GM18909 (cell line): ENCODE data around the gene SEPTIN3.

Source experiments
- ATAC-seq: cut with Tn5 transposase; IDR thresholded peaks from one replicate; pipeline ENCODE4 v1.9.1; 2021; ENCODE audit warnings: mild to moderate bottlenecking; ENCODE audit not compliant: unreplicated experiment, poor library complexity

Gene SEPTIN3

DNA sequence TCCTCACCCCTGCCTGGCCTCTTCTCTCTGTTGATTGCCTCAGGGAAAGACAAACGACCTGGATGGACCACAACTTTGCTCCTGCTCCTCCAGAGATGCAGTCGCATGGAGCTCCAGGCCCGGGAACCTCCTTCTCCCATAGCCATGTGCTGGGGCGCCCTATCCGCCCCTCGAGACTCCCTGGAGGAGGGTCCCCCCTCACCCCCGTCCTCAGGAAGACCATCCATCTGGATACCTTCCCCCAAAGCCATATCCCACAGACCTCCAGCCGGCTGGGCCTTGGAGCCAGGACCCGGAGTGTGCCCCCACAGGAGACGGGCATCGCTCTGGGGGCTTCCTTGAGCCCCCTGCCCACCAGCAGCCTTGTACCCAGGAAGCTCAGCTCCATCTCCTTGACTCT, 2.2 kb downstream of the SEPTIN3 start:
- ATAC-seq: no peak

DNA sequence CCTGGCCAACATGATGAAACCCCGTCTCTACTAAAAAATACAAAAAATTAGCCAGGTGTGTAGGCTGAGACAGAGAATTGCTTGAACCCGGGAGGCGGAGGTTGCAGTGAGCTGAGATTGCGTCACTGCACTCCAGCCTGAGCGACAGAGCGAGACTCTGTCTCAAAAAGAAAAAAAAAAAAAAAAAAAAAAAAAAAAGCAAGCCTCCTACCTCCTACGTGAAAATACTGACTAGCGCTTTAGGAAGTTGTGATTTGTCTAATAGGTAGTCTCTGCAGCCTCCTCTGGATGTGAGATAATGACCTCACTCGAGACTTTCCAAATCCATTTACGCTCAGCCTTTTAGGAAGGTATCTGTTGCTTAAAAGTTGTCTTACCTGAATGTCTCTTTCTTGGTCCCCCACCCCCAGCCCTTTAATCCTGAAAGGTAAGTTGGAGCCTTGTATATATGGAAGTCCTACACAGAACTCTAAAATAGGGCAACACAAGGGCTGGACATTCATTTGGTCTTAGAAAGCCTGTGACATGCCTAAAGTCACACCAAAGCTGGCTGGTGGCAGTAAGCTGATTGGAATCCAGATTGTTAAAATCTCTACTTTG, 5.5 kb downstream of the SEPTIN3 start:
- no peak for ATAC-seq

DNA sequence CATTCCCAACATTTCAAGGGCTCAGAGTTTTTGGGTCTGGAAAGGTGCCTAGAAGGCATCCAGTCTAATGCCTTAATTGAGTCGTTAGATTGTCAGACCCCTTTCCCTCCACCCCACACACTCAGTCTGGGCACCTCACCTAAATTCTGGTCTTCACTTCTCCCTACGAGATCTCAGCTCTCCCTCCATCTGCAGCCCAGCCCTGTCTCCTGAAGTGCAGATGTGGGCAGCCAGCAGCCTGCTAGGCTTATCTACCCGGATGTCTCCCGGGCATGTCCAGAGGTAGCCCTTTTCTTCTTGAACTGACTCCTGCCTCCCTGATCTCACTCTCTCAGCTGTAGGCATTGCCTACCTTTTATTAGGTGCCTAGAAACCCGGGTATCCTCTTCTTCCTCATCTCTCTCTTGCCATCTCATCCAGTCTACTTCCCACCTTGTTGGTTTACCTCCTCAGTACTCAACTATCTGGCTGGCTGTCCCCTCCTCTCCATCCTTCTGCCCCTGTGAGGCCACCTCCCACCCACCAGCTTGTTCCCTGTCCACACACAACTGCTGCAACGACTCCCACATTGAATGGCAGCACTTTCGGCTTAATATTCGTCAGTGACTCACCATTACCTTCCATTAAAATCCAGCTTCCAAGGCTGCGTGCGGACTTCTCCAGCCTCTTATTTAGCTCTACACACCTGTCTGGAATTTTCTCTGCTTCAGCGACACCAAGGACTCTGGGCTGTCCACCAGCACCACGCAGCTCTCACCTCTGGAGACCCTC, 6.2 kb downstream of the SEPTIN3 start:
- ATAC-seq: no peak

DNA sequence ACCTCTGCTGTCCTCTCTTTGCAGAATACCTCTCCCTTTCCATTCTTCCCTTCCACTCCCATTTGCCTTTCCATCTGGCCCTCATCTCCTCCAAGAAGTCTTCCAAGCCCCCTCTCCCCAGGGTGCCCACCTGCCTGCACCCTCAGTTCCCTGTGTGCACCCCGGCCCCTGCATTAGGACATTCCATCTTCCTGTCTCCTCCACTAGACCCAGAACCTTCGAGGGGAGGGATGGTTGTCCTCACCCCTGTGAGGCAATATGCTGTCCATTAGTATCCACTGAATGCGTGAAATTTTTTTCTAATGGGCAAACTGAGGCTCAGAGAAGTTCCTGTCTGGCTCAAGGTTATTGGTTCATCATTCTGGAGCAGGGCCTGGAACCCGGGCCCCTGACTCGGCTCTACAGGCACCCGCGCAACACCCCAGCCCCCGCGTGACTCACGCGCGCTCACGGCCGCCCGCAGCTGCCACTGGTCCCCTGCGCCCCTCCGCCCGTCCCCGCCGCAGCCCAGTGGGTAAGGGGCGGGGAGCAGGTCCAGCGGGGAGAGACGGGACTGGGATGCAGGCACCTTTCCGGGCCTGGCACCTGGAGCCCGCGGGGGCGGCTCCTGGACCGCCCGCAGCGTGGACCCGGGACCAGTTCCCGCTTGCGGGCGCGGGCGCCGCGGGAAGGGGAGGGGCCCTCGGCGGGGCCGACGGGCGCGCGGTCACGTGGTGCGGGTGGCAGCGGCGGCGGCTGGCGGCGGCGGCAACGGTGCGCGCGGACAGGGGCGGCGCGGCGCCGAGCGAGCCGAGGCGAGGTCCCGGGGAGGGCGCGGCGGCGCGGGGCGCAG, 7.0 kb downstream of the SEPTIN3 start:
- ATAC-seq: no peak

DNA sequence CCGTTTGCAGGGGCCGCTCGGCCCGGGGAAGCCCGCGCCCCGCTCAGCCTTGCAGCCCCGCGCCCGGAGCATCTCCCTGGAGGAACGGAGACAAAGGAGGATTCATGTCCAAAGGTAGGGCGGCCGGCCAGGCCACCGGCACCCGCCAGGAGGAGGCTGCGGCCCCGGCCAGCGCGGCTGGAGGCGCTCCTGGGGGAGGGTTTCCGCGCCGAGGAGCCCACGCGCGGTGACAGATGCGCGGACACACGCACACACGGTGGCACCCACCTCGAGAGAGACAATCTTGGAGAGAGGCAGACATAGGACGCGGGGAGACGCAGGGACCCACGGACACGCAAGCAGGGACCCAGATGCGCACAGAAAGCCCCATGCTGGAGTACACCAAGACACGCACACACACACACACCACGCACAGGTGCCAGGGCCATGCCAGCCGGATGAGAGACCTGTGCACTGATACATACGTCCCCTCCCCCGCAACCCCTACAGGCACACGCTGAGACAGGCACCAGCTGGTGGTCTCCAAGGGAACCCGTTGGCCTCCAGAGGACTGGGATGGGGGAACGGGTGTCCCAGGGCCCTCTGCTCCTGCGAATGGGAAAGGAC, 7.8 kb downstream of the SEPTIN3 start:
- no peak for ATAC-seq

DNA sequence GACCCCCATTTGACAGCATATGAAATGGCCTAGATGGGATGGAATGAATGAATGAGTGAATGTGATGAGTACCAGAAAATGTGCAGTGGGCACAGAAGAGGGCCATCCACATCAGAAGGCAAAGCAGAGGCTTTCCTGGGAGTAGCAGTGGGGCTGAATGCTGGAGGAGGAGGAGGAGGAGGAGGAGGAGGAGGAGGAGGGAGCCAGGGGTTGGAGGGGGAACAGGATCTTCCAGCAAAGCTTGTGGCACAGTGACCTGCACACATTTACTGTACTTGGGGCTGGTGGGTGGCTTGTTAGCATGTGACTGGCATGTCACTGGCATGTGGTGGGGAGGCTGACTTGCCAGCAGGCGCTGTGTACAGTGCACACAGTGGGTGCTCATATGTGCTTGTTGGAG, 9.5 kb downstream of the SEPTIN3 start:
- no peak for ATAC-seq

DNA sequence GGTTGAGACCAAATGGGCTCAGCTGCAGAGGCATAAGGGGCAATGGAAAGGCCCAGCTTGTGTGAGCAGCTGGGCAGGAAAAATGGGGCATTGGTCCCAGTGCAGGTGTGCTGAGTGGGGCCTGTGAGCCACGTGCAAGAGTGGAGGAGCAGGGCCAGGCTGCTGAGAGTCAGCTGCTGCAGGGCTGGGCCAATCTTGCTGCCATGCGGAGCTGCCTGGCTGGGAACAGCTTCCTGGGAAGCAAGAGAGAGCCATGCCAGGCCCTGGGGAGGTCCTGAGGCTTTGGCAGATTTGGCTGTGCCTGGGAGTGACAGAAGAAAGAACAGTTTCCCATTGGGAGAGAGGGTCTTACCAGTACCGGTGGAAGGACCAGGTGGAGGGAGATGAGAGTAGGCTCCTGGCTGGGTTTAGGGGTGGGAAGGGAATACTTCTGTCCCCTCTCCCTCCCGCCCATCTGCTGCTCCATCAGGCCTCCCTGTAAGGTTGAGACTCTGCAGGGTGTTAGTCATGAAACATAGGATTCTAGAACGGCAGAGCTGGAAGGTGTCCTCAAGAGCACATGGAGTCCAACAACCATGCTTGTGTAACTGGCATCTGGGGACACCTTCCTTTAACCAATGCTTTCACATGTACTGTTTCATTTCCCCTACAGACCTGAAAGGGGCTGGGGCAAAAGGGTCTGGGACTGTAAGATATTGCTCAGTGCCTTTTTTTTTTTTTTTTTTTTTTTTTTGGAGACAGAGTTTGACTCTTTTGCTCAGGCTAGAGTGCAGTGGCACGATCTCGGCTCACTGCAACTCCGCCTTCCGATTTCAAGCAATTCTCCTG, 10.4 kb downstream of the SEPTIN3 start:
- no peak for ATAC-seq

DNA sequence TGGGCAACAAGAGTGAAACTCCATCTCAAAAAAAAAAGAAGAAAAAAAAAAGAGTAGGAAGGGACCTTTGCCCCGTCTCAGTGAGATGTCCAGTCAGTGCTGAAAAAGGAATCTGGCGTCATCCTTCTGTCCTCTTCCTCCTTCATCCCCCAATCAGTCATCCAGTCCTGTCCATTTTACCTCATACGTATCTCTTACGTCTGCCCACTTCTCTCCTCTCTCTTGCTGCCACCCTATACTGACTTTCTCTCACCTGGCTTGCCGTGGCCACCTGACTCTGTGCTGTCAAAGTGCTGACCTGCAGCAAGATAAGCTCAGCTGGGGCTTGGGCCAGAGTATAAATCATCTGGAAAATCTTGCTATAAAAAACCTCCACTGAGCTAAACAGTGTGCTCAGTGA, 13.6 kb downstream of the SEPTIN3 start:
- ATAC-seq: no peak

DNA sequence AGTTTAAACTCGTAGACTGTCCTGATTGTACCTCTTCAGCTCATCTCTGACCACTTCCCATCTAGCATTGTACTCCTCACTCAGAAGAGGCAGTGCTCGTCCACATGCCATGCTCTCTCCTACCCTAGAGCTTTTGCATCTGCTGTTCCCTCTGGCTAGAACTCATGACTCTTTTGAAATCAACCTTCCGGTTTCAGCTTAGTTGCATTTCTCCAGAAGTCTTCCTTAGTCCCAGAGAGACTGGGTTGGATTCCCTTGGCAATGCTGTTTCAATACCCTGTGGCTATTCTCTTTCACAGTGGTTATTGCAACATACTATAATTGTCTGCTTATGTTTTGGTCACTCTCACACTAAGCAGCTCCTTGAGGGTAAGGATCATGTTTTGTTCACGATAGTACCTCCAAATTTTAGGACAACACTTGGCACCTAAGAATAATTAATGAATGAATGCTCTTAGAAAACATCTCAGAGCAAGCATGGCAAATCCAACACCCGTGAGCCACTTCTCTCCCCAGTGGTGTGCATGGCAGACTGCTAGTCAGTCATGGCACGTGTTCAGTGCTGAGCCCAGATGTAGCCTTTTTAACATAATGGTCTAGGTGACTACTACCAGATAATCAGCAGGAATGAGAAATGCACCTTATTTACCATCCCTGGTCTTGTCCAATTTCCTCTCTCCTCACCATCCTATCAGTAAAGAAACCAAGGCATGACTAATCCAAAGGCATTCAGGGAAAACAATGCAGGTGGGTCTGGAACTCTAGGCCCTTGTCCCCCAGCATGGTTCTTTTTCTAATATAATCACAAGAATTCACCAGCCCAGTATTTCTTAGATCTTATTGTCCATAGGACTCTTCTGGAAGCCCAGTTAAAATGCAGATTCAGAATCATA, 14.5 kb downstream of the SEPTIN3 start:
- no peak for ATAC-seq

DNA sequence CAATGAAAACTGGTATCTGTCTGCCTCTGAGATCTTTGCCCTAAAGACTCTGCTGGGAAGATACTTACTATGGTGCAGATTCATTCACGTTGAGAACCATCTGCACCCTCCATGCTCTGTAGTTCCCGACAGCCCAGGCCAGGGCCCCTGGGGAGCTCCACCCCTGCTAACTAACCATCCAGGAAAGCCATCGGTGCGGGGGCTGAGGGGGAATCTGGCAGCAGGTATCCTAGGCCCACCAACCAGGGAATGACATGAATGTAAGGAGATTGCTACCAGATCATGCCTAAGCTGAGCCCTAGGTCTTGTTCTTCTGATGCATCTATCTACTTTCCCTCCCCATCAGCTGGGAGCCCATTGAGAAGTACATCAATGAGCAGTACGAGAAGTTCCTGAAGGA, 18.0 kb downstream of the SEPTIN3 start:
- ATAC-seq: no peak

DNA sequence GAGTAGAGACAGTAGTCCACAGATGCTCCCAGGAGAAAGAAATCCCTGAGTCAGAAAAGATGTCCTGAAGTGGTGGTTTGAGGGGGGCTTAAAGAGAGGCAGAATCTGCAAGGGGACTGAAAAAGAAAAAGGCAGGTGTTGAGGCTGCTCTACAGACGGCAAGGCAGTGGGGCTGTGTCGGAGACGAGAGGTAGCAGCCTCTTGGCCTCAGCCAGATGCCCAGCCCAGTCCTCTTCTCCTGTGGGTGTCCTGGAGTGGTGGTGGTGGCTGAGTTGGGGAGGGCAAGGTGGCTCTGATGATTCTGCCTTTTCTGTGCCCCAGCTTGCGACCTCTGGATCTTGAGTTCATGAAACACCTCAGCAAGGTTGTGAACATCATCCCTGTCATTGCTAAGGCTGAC, 20.0 kb downstream of the SEPTIN3 start:
- ATAC-seq: no peak

DNA sequence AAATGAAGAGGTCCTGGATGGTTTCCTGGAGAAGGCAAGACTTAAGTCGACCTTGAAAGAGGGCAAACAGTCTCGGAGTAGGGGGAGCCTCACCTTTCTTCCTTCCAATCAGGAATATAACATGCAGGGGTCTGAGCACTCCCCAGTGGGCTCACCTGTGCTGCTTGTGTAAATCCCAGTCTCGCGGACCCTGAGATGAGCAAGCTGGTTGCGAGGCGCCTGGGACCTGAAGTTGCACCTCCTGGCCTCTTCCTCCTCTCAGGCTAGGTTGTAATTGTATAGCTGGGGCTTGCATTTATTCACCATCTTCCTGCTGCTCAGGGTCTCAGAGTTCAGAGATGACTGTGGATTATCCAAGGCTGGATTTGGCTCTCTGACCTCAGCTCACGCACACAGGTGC, 21.9 kb downstream of the SEPTIN3 start:
- no peak for ATAC-seq

DNA sequence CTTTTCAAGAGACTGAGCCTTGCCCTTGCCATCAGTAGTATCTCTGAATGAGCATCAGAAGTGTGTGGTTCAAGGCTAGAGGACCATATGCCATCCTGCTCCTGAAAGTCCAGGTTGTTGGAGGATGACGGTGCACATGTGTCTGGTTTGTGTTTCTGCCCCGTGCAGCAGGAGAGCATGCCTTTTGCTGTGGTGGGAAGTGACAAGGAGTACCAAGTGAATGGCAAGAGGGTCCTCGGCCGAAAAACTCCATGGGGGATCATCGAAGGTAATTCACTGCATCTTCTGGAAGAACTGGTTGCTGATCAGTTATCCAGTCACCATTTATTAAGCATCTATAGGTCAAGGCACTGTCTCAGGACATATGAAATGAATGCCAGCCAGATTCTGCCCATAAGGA, 23.3 kb downstream of the SEPTIN3 start:
- no peak for ATAC-seq

DNA sequence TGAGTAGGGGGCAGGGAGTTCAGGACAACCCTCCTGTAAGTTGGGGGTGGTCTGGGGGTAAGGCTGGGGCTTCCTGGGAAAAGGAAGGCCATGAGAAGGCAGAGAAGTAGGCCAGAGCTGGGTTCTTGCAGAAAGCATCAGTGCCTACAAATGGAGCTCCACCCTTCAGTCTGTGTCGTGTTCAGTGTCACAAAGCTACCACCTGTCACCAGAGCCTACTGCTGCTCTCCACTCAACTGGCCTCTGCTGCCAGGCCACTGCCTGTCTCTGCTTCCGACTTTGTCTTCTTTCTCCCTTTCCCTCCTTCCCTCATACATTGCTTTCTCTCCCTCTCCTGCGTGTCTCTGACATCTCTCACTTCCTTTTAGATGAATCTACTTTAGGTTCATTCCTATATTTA, 26.0 kb downstream of the SEPTIN3 start:
- ATAC-seq: no peak

DNA sequence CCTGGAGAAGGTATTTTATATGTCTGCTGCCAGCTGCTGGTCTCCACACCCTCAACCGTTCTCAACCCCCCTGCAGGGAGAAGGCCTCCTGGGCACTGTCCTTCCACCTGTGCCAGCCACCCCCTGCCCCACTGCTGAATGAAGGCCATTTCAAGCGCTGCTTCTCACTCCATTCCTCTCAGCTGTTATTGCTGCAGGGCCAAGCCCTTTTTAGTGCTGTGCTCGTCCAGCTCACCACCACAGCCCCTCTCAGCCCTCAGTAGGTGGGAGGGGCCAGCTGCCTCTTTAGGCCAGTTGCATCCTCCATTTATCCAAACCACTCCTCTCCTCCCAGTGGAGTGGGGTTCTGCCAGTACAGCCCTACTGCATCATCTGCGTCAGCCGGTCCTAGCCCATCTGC, 27.6 kb downstream of the SEPTIN3 start:
- ATAC-seq: no peak

DNA sequence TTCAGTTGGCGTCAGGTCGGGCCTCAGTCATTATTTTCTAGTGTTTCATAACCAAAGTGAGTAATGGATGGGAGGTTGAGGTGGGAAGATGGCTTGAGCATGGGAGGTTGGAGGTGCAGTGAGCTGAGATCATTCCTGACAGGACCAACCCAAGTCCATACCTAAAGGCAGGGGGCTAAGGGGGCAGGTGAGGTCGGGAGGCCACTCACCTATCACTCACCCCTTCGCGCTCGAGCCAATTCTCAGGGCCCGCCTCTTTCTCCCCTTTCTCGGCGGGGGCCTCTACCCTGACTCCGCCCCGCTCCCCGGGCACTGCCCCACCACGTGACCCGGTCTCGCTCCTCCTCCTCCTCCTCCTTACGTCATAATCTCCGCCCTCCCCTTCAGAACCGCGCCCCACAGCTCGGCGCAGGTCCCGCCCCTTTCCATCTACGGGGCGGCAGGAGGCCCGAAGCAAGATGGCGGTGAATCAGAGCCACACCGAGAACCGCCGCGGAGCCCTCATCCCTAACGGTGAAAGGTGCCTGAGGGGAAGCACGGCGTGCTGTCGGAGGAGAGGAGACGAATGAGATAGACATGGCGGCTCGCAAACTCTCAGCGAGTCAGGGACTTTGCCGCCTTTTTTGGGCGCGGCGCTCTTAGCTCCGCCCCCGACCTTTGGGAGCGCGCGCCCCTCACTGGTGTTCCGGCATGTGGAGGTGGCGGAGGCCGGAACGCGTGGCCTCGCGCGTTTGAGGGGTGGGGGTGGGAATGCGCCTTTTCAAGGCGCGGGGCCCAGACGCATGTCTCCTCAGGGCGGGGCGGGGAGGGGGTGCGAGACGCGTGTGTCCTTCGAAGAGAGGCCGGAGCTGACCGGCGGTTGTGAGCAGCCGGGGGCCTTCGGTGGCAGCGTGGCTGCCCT, 29.4 kb downstream of the SEPTIN3 start, which contains the start of gene WBP2NL:
Gene WBP2NL (plus strand): TSS at position 428 of the 901 bp plus-strand sequence. CDS start 31 bp downstream, at position 459.
- ATAC-seq: peak; percentile 94

DNA sequence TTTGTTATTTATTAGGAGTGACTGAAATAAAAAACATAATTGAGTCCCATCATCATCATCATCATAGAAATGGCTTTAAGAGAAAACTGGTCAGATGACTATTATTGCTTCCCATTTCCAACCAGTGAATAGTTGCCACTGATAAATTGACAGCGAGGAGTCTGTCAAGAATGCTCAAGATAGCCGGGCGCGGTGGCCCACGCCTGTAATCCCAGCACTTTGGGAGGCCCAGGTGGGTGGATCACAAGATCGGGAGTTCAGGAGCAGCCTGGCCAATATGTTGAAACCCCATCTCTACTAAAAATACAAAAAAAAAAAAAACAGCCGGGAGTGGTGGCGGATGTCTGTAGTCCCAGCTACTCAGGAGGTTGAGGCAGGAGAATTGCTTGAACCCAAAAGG, 31.2 kb downstream of the SEPTIN3 start:
- no peak for ATAC-seq

DNA sequence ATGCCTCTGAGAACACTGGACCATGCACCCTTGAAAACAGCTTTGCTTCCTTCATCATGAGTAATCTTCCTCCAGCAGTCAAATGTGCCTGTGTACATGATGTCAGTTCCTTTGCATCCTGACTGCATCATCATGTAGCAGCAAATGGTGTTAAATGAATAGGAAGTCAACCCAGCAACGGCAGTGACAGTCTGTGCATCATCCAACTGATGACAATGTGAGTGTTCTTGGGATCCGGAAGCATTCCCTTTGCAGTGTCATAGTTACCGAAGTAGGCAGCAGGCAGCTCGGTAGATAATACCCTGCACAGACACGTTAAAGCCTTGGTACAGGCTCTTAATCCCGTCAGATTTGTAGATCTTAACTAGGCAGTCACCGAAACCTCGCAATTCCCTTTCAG, 31.9 kb downstream of the SEPTIN3 start:
- ATAC-seq: no peak
